ENCODE data around the gene AKR7A3.

Gene AKR7A3

DNA sequence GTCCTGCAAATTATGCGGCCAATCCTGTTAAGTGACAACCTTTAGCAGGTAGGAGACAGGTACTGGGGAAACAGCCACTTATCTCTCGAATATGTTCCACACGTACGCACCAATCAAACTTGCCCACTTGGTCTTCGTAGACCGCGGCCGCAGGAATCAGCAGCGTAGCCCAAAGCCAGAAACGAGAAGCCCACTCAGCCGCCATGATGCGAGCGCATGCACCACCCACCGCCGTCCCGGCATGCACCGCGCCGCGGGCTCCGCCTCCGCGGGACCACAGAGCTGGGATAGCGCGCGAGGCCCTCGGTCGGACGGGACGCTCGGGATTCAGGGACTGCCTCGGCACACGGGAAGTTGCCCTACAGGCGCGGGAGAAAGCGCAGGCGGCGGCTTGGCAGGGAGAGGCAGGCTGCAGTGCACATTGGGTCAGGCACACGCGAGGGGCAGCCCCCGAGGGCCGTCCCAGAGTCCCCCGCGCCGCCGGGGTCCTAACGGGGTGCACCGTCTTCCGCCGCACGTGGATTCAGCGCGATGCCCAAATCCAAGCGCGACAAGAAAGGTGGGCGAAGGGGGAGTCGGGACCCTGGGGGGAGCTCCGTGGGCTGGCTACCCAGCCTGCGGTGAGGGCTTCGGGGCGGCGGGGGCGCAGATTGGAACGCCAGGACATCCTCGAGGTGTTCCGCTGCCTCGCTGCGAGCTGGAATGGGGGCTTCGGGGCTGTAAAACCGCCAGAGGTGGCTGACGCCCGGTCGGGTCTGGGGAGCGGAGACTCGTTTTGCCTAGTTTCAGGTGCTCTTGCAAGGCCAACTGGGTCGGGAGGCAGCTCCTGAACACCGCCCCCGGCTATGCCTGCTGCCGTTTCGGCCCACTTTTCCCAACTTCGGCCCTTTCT, 37.0 kb downstream of the AKR7A3 start, which contains the start of the genes EMC1 and MRTO4:
Gene EMC1, minus strand, starts transcription at position 220 of the 892 bp plus-strand sequence. Its CDS starts 15 bp downstream, at position 205.
Gene MRTO4, plus strand, starts transcription at position 501 of the 892 bp plus-strand sequence. Its CDS starts 31 bp downstream, at position 532.
- peak; percentile 33 to 92 for DNase-seq

- DNase-seq, result no peak
Measured at GRCh38 chr1:19250629-19251304, 37.8 kb downstream of the AKR7A3 start.

- peak in 1 of 2 experiments; percentile 29 for DNase-seq
Measured at GRCh38 chr1:19240673-19241538, 47.7 kb downstream of the AKR7A3 start.

- no peak for DNase-seq
Measured at GRCh38 chr1:19239876-19240275, 48.7 kb downstream of the AKR7A3 start.

GRCh38 chr1:19234224-19234623, 54.3 kb downstream of the AKR7A3 start:
- DNase-seq, result no peak

Measured in NCI-H526 (cell line).